H9 (cell line): Measurements from ENCODE around the gene SCG2. TPM values are rescaled to one million over a fixed set of nuclear protein-coding genes. Genes with fewer than 3 reads are reported as not detected.

Source experiments
- DNase-seq: peaks from one replicate; pipeline ENCODE4 v3.0.0-alpha.2; 2017
- H2AFZ ChIP-seq: one replicate; pipeline ENCODE4 v1.6.1; 2013; ENCODE audit warnings: mild to moderate bottlenecking, low read length, control low read depth, moderate library complexity
- H2AK5ac ChIP-seq: 2 replicates; pipeline ENCODE4 v1.6.1; 2013; ENCODE audit warnings: low read length, control low read depth, mixed read lengths; ENCODE audit not compliant: insufficient read length
- H2BK120ac ChIP-seq: one replicate; pipeline ENCODE4 v1.6.1; 2013; ENCODE audit warnings: low read depth, mild to moderate bottlenecking, low read length, control low read depth, inconsistent platforms; ENCODE audit not compliant: poor library complexity, severe bottlenecking
- H2BK12ac ChIP-seq: 2 replicates; pipeline ENCODE4 v1.6.1; 2013; ENCODE audit warnings: low read length, control low read depth, mixed read lengths, low read depth; ENCODE audit not compliant: insufficient read length
- H2BK15ac ChIP-seq: 2 replicates; pipeline ENCODE4 v1.6.1; 2013; ENCODE audit warnings: low read depth, low read length, control low read depth
- H2BK20ac ChIP-seq: one replicate; pipeline ENCODE4 v1.6.1; 2013; ENCODE audit warnings: low read depth, mild to moderate bottlenecking, low read length, control low read depth, inconsistent platforms; ENCODE audit not compliant: poor library complexity, severe bottlenecking
- H2BK5ac ChIP-seq: 2 replicates; pipeline ENCODE4 v1.6.1; 2013; ENCODE audit warnings: low read length, control low read depth, mixed read lengths; ENCODE audit not compliant: insufficient read length
- H3K14ac ChIP-seq: 2 replicates; pipeline ENCODE4 v1.6.1; 2013; ENCODE audit warnings: low read length, control low read depth; ENCODE audit not compliant: insufficient read depth
- H3K18ac ChIP-seq: 2 replicates; pipeline ENCODE4 v1.6.1; 2013; ENCODE audit warnings: low read depth, mild to moderate bottlenecking, mixed read lengths, low read length, control low read depth; ENCODE audit not compliant: insufficient read length
- H3K23ac ChIP-seq: 2 replicates; pipeline ENCODE4 v1.6.1; 2013; ENCODE audit warnings: low read length, control low read depth, mixed read lengths, low read depth; ENCODE audit not compliant: insufficient read length
- H3K23me2 ChIP-seq: 2 replicates; pipeline ENCODE4 v1.6.1; 2013; ENCODE audit warnings: low read depth, mild to moderate bottlenecking, mixed read lengths, low read length, control low read depth; ENCODE audit not compliant: insufficient read length, poor library complexity, severe bottlenecking
- H3K27ac ChIP-seq: 2 replicates; pipeline ENCODE4 v1.5.1; 2013; ENCODE audit warnings: low read length, control low read depth, mixed read lengths, low read depth; ENCODE audit not compliant: insufficient read length
- H3K27me3 ChIP-seq: 2 replicates; pipeline ENCODE4 v1.6.1; 2013; ENCODE audit warnings: low read length, control low read depth, inconsistent platforms; ENCODE audit not compliant: insufficient read depth
- H3K4ac ChIP-seq: 2 replicates; pipeline ENCODE4 v1.6.1; 2013; ENCODE audit warnings: low read depth, mild to moderate bottlenecking, control low read depth, inconsistent platforms, low read length, moderate library complexity
- H3K4me1 ChIP-seq: 2 replicates; pipeline ENCODE4 v1.6.1; 2013; ENCODE audit warnings: low read length, control low read depth, inconsistent platforms; ENCODE audit not compliant: insufficient read depth
- H3K4me2 ChIP-seq: 2 replicates; pipeline ENCODE4 v1.6.1; 2013; ENCODE audit warnings: low read length, control low read depth, mixed read lengths; ENCODE audit not compliant: insufficient read length, insufficient read depth
- H3K56ac ChIP-seq: 2 replicates; pipeline ENCODE4 v1.6.1; 2013; ENCODE audit warnings: low read depth, mild to moderate bottlenecking, mixed read lengths, low read length, control low read depth; ENCODE audit not compliant: insufficient read length
- H3K79me1 ChIP-seq: 2 replicates; pipeline ENCODE4 v1.6.1; 2013; ENCODE audit warnings: low read depth, mild to moderate bottlenecking, moderate library complexity, low read length, control low read depth, inconsistent platforms; ENCODE audit not compliant: insufficient read depth, poor library complexity, severe bottlenecking
- H3K79me2 ChIP-seq: 2 replicates; pipeline ENCODE4 v1.6.1; 2013; ENCODE audit warnings: low read length, control low read depth, inconsistent platforms; ENCODE audit not compliant: insufficient read depth
- H3K9ac ChIP-seq: 2 replicates; pipeline ENCODE4 v1.6.1; 2013; ENCODE audit warnings: low read length, control low read depth, mixed read lengths; ENCODE audit not compliant: insufficient read length; ENCODE audit errors: extremely low read depth
- H3K9me3 ChIP-seq: one replicate; pipeline ENCODE4 v1.6.1; 2013; ENCODE audit warnings: low read depth, low read length, inconsistent platforms; ENCODE audit not compliant: control insufficient read depth
- H3T11ph ChIP-seq: one replicate; pipeline ENCODE4 v1.6.1; 2013; ENCODE audit warnings: mild to moderate bottlenecking, low read length, control low read depth, inconsistent platforms
- H4K20me1 ChIP-seq: one replicate; pipeline ENCODE4 v1.6.1; 2013; ENCODE audit not compliant: control insufficient read depth, insufficient read length, insufficient read depth
- H4K5ac ChIP-seq: 2 replicates; pipeline ENCODE4 v1.6.1; 2013; ENCODE audit warnings: low read depth, mild to moderate bottlenecking, mixed read lengths, low read length, control low read depth; ENCODE audit not compliant: insufficient read length
- H4K8ac ChIP-seq: replicated peaks from 2 replicates; pipeline ENCODE4 v1.6.1; 2013; ENCODE audit warnings: low read length, control low read depth, mixed read lengths, low read depth; ENCODE audit not compliant: insufficient read length
- H4K91ac ChIP-seq: 2 replicates; pipeline ENCODE4 v1.6.1; 2013; ENCODE audit warnings: low read depth, mild to moderate bottlenecking, moderate library complexity, mixed read lengths, low read length, control low read depth; ENCODE audit not compliant: insufficient read length
- H3K27ac Mint-ChIP-seq, 3 experiments: 2 replicates in 2 of 3; 3 replicates in 1 of 3; pipeline ENCODE4 v1.8.0; 2020 to 2021; ENCODE audit warnings: mixed read lengths in 3 of 3, mild to moderate bottlenecking in 1 of 3, moderate library complexity in 1 of 3
- H3K27me3 Mint-ChIP-seq: 2 replicates; pipeline ENCODE4 v1.8.0; 2021; ENCODE audit warnings: low read depth, mild to moderate bottlenecking, moderate library complexity, mixed read lengths
- H3K36me3 Mint-ChIP-seq, 3 experiments: 2 replicates in 2 of 3; 3 replicates in 1 of 3; pipeline ENCODE4 v1.8.0; 2020 to 2021; ENCODE audit warnings: low read depth in 3 of 3, mixed read lengths in 3 of 3; ENCODE audit not compliant: insufficient read depth in 1 of 3
- H3K4me1 Mint-ChIP-seq, 2 experiments: 2 replicates each; pipeline ENCODE4 v1.8.0; 2020; ENCODE audit warnings: mixed read lengths in 2 of 2
- H3K4me3 Mint-ChIP-seq, 2 experiments: 2 replicates in 1 of 2; 3 replicates in 1 of 2; pipeline ENCODE4 v1.8.0; 2020 to 2021; ENCODE audit warnings: mild to moderate bottlenecking in 2 of 2, mixed read lengths in 2 of 2, moderate library complexity in 1 of 2
- H3K9me3 Mint-ChIP-seq, 2 experiments: 2 replicates in 1 of 2; 3 replicates in 1 of 2; pipeline ENCODE4 v1.8.0; 2020; ENCODE audit warnings: mild to moderate bottlenecking in 2 of 2, mixed read lengths in 2 of 2, moderate library complexity in 1 of 2
- WGBS: extraction: QIAGEN DNeasy Blood & Tissue Kit; methylation state at CpG from one replicate; pipeline ENCODE4 v1.1.7; 2013; ENCODE audit warnings: missing lambda C conversion rate, low lambda C conversion rate, mixed read lengths; ENCODE audit not compliant: insufficient read length; ENCODE audit errors: extremely low coverage; 5-methylcytosine and 5-hydroxymethylcytosine counted together
- total RNA-seq: library from RNA; stranded (reverse); gene quantifications from 2 replicates; pipeline ENCODE4 v1.2.1, GENCODE V29; 2021
- TF ChIP-seq, protein P1 (sequence below): fragments of 200-600 bp; sonication (generic); conservative IDR thresholded peaks from 3 replicates; pipeline ENCODE4 v1.8.0; 2021; ENCODE audit warnings: antibody characterized with exemption, mild to moderate bottlenecking

The SCG2 gene
- total RNA-seq, 1 experiment from 2014 or later: 4.4 TPM

DNA sequence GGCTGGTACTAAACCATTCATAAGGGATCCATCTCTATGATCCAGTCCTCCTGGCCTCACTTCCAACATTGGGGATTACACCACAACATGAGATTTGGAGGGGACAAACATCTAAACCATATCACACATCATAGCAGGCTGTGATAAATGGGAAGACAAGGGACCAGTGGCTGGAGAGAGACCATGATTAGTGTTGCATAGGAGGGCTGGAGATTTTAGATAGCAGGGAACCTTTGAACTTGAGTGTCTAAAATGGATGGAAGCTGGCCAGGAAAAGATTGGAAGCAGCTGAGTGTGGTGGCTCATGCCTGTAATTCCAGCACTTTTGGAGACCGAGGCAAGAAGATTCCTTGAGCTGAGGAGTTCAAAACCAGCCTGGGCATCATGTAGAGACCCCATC is 12.4 kb upstream of the SCG2 start:
- Histone ChIP-seq H2AK5ac (no peak overlapping the region), H4K91ac (no peak overlapping the region), H3K4me2 (no peak overlapping the region), H3K23ac (no peak overlapping the region), H3K18ac (no peak overlapping the region), H3T11ph (no peak overlapping the region), H3K9me3 (no peaks in the 10 kb centered on the region), H2AFZ (no peak overlapping the region), H4K20me1 (peaks cover 3% of the 10 kb centered on the region), H2BK12ac (no peak overlapping the region), H3K4ac (no peak overlapping the region), H3K79me1 (no peaks in the 10 kb centered on the region), H3K27ac (no peak overlapping the region), H3K23me2 (no peaks in the 10 kb centered on the region), H3K4me1 (peaks cover 4% of the 10 kb centered on the region; the same call in 1 of the 2 replicates), H2BK120ac (no peak overlapping the region), H3K79me2 (no peaks in the 10 kb centered on the region), H3K56ac (no peak overlapping the region), H2BK15ac (no peak overlapping the region), H2BK5ac (no peak overlapping the region), H4K5ac (no peak overlapping the region), H4K8ac (no peak overlapping the region), H3K9ac (no peak overlapping the region), H3K14ac (no peak overlapping the region), H3K27me3 (peaks cover 13% of the 10 kb centered on the region; the same call in 1 of the 2 replicates), H2BK20ac (no peak overlapping the region)
- Mint-ChIP-seq H3K27ac (no peak overlapping the region), H3K9me3 (no peaks in the 10 kb centered on the region; a peak in 1 of 5 replicates), H3K4me3 (no peak overlapping the region), H3K27me3 (peaks cover 96% of the 10 kb centered on the region), H3K36me3 (peaks cover 0 to 5% (median 0%) of the 10 kb centered on the region in 3 experiments; a peak in 3 of 7 replicates), H3K4me1 (peaks cover 33 to 35% of the 10 kb centered on the region in 2 experiments)
- TF ChIP-seq, protein P1, sequence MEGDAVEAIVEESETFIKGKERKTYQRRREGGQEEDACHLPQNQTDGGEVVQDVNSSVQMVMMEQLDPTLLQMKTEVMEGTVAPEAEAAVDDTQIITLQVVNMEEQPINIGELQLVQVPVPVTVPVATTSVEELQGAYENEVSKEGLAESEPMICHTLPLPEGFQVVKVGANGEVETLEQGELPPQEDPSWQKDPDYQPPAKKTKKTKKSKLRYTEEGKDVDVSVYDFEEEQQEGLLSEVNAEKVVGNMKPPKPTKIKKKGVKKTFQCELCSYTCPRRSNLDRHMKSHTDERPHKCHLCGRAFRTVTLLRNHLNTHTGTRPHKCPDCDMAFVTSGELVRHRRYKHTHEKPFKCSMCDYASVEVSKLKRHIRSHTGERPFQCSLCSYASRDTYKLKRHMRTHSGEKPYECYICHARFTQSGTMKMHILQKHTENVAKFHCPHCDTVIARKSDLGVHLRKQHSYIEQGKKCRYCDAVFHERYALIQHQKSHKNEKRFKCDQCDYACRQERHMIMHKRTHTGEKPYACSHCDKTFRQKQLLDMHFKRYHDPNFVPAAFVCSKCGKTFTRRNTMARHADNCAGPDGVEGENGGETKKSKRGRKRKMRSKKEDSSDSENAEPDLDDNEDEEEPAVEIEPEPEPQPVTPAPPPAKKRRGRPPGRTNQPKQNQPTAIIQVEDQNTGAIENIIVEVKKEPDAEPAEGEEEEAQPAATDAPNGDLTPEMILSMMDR: no peak
- WGBS: no CpG with 5 or more reads among the region's 1 CpG
- DNase-seq: no peak
